HEK293T (cell line): ENCODE results near the gene CADPS2.

Experiments
- BHLHE40 ChIP-seq: fragments of 450-650 bp; IDR thresholded peaks from 2 replicates; pipeline ENCODE4 v1.6.1; 2016; ENCODE audit warnings: mild to moderate bottlenecking, moderate library complexity, borderline replicate concordance
- CTBP1 ChIP-seq: fragments of 450-650 bp; IDR thresholded peaks from 2 replicates; pipeline ENCODE4 v1.6.1; 2016; ENCODE audit warnings: borderline replicate concordance
- ELF4 ChIP-seq: fragments of 450-650 bp; IDR thresholded peaks from 2 replicates; pipeline ENCODE4 v1.6.1; 2017; ENCODE audit warnings: antibody characterized with exemption
- FOXA1 ChIP-seq: fragments of 450-650 bp; IDR thresholded peaks from 2 replicates; pipeline ENCODE4 v1.6.1; 2016; ENCODE audit warnings: mild to moderate bottlenecking
- FOXK2 ChIP-seq: fragments of 450-650 bp; IDR thresholded peaks from 2 replicates; pipeline ENCODE4 v1.6.1; 2016; ENCODE audit warnings: mild to moderate bottlenecking
- FOXM1 ChIP-seq: fragments of 450-650 bp; IDR thresholded peaks from 2 replicates; pipeline ENCODE4 v1.6.1; 2017; ENCODE audit warnings: mild to moderate bottlenecking, borderline replicate concordance
- HDGF ChIP-seq: fragments of 450-650 bp; IDR thresholded peaks from 2 replicates; pipeline ENCODE4 v1.6.1; 2017; ENCODE audit warnings: antibody characterized with exemption, borderline replicate concordance
- L3MBTL2 ChIP-seq: fragments of 450-650 bp; conservative IDR thresholded peaks from 2 replicates; pipeline ENCODE4 v1.6.1; 2016; ENCODE audit warnings: mild to moderate bottlenecking
- LEF1 ChIP-seq: fragments of 450-650 bp; IDR thresholded peaks from 2 replicates; pipeline ENCODE4 v1.6.1; 2017; ENCODE audit warnings: mild to moderate bottlenecking, borderline replicate concordance
- SP1 ChIP-seq: fragments of 450-650 bp; IDR thresholded peaks from 2 replicates; pipeline ENCODE4 v1.6.1; 2017
- SUZ12 ChIP-seq: fragments of 450-650 bp; IDR thresholded peaks from 2 replicates; pipeline ENCODE4 v1.6.1; 2016; ENCODE audit warnings: mild to moderate bottlenecking
- TARDBP ChIP-seq: fragments of 450-650 bp; IDR thresholded peaks from 2 replicates; pipeline ENCODE4 v1.6.1; 2016
- ZNF384 ChIP-seq: fragments of 450-650 bp; IDR thresholded peaks from 2 replicates; pipeline ENCODE4 v1.6.1; 2016
- TF ChIP-seq, protein P1 (sequence below): fragments of 450-650 bp; IDR thresholded peaks from 2 replicates; pipeline ENCODE4 v1.6.1; 2016

DNA sequence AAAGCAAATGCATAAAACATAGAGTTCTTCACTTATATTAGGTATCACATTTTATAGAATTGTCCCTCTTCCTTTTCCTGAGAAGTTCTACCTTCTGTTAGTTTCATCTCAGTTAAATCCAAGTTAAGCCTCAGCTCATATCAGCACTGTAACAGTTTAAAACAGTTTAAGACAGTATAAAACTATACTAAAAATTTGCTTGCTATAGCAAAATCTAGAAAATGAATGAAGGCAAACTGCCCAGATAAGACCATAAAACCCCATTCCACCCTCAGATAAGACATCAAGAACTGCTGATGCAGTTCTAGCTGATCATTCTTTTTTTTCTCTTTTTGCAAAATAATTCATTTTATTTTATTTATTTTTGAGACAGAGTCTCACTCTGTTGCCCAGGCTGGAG lies 364.5 kb downstream of the CADPS2 start:
- TF ChIP-seq SP1, result no peak
- TF ChIP-seq FOXK2, result no peak
- TF ChIP-seq CTBP1, result no peak
- TF ChIP-seq ELF4, result no peak
- TF ChIP-seq BHLHE40, result no peak
- no peak for TF ChIP-seq L3MBTL2
- TF ChIP-seq, protein P1, sequence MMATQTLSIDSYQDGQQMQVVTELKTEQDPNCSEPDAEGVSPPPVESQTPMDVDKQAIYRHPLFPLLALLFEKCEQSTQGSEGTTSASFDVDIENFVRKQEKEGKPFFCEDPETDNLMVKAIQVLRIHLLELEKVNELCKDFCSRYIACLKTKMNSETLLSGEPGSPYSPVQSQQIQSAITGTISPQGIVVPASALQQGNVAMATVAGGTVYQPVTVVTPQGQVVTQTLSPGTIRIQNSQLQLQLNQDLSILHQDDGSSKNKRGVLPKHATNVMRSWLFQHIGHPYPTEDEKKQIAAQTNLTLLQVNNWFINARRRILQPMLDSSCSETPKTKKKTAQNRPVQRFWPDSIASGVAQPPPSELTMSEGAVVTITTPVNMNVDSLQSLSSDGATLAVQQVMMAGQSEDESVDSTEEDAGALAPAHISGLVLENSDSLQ, result no peak
- TF ChIP-seq FOXM1, result no peak
- TF ChIP-seq TARDBP, result no peak
- no peak for TF ChIP-seq ZNF384
- TF ChIP-seq SUZ12, result no peak
- no peak for TF ChIP-seq LEF1
- TF ChIP-seq FOXA1, result no peak
- TF ChIP-seq HDGF, result no peak
